HT-29 (cell line): ENCODE measurements around the gene PANX1. TPM values are rescaled to one million over a fixed set of nuclear protein-coding genes. Genes with fewer than 3 reads are reported as not detected.
"Not testable (repeated sequence)": the region's sequence is repeated elsewhere in the genome, so short reads cannot be mapped to it uniquely, and the experiment has no call there.

Source experiments
- DNase-seq: peaks from one replicate; pipeline ENCODE4 v3.0.0-alpha.2; 2015; ENCODE audit warnings: low spot score
- total RNA-seq: library from RNA; depleted of rRNA; stranded (reverse); fragments of >200 nt; shearing (Covaris generic); gene quantifications from 2 replicates; pipeline ENCODE4 v1.2.3, GENCODE V29; 2014

Gene PANX1
- total RNA-seq, 1 experiment from 2014 or later = 26.1 TPM

GRCh38 chr11:94149431-94150017, 20.9 kb downstream of the PANX1 start:
- DNase-seq = no peak

GRCh38 chr11:94150056-94150455, 21.4 kb downstream of the PANX1 start:
- DNase-seq = no peak

GRCh38 chr11:94150704-94151685, 22.4 kb downstream of the PANX1 start:
- DNase-seq = no peak

- DNase-seq = peak; percentile 79
Observed at GRCh38 chr11:94151903-94152677, 23.4 kb downstream of the PANX1 start.

GRCh38 chr11:94152678-94153065, 24.0 kb downstream of the PANX1 start:
- DNase-seq = no peak

GRCh38 chr11:94153320-94153719, 24.7 kb downstream of the PANX1 start:
- no peak for DNase-seq

GRCh38 chr11:94154095-94154856, 25.6 kb downstream of the PANX1 start:
- DNase-seq = no peak

GRCh38 chr11:94157339-94157738, 28.7 kb downstream of the PANX1 start:
- DNase-seq = not testable (repeated sequence)

DNA sequence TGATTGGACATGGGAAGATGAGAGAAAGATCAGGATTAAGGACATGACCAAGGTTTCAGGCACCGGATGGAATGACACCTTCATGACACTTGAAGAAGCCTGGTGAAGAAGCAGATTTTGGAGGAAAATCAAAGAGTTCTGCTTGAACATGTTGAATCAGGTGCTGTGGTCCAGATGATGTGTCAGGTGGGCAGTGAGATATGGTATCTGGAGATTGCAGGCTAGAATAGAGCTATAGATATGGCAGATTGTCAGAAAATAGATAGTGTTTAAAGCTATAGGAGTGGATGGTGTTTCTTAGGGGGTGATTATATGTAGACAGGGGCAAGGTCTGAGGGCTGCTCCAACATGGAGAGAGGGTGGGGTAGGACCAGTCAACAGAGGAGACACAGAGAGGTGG, 40.2 kb downstream of the PANX1 start:
- no peak for DNase-seq

DNA sequence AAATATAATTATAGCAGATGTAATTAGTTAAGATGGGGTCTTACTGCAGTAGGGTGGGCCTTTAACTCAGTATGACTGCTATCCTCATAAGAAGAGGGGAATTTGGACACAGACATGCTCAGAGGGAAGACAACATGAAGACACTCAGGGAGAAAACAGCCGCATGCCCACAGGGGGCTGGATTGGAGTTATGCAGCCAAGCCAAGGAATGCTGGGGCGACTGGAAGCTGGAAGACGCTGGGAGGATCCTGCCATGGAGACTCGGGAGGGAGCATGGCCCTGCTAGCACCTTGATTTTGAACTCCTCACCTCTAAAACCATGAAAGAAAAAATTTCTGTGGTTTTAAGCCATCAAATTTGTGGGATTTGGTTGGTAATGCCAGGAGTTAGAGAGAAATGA, 40.9 kb downstream of the PANX1 start:
- no peak for DNase-seq

- no peak for DNase-seq
Observed at GRCh38 chr11:94169930-94170545, 41.4 kb downstream of the PANX1 start.

- DNase-seq = no peak
Observed at GRCh38 chr11:94170953-94171352, 42.3 kb downstream of the PANX1 start.

- DNase-seq = peak; percentile 73
Observed at GRCh38 chr11:94171693-94172440, 43.2 kb downstream of the PANX1 start.

GRCh38 chr11:94175535-94175934, 46.9 kb downstream of the PANX1 start:
- no peak for DNase-seq

DNA sequence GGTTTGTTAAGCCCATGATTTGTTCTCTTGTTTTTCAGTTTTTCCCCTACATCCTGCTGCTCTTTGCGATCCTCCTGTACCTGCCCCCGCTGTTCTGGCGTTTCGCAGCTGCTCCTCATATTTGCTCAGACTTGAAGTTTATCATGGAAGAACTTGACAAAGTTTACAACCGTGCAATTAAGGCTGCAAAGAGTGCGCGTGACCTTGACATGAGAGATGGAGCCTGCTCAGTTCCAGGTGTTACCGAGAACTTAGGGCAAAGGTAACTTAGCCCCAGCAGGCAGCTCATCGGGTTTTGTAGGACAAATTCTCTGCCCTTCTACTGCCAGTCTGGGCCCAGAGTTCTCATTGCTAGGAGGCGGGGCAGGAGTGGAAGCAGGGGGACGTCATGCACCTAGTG, 49.7 kb downstream of the PANX1 start:
- no peak for DNase-seq

GRCh38 chr11:94179696-94180095, 51.1 kb downstream of the PANX1 start:
- DNase-seq = no peak

DNA sequence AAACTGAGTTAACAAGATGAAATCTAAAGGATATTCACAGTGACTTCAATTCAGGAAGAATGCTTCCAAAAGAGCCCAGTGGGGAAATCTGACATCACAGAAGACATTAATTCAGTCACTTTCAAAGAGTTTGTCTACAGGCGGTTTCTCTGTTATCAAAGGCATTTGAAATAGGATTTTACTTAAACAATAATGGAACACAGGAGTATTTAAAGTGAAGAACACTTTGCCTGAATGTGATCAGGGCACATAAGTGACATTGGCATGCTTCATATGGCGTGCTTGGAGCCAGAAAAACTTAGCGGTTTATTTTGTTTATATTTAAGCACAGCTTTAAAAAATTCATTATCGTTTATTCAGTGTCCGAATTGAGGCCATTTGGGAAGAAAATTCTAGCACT, 52.9 kb downstream of the PANX1 start:
- no peak for DNase-seq

DNA sequence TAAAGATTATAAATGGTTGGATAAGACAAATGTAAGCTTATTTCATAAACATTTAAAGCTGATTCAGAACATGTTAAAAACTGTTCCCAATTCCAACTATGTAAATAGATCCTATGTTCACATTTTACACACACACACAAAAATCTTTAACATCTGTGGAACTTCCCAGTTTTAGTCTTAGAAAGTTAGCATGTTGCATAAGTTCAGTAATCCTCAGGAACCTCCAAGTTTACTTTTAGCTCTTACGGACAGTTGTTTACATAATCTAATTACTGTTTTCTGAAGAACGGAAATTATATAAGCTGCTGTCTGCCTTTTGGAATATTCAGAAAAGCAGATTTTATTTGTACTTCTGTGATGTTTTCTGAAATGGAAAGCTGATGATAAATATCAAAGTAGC, 53.3 kb downstream of the PANX1 start:
- DNase-seq = no peak

GRCh38 chr11:94183251-94183885, 54.7 kb downstream of the PANX1 start:
- no peak for DNase-seq

DNA sequence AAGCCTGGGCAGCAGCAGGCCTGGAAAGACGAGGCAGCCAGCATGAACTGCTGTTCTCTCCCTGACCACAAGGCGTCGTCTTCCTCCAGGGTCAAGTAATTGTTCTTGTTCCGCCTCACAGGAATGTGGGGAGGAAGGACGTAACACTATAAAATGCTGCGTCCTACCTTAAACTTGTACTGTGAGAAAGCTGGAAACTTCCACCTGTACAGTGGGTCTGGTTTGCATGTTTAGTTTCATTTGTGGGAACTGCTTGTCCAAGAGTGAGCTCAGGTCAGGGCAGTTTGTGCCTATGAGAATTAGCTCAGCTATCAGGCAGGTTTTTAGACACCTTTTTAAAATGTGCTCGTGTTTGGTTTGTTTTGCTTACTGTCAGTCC, 55.2 kb downstream of the PANX1 start:
- DNase-seq = peak; percentile 90
